Fibroblast of the aortic adventitia (primary cell): Measurements from ENCODE around the gene GUCY1A2. TPM values are rescaled to one million over a fixed set of nuclear protein-coding genes. Genes with fewer than 3 reads are reported as not detected.

ENCODE experiments used
- DNase-seq: peaks from one replicate; pipeline ENCODE4 v3.0.0-alpha.2; 2010; ENCODE audit warnings: low read depth
- H3K4me3 ChIP-seq: 2 replicates; pipeline ENCODE4 v1.5.1; 2011; ENCODE audit warnings: low read depth, mild to moderate bottlenecking, control low read depth, low read length, moderate library complexity
- total RNA-seq: library from RNA; depleted of rRNA; stranded (reverse); fragments of >200 nt; gene quantifications from 2 replicates; pipeline ENCODE4 v1.2.3, GENCODE V29; 2012; ENCODE audit warnings: low replicate concordance
- TF ChIP-seq, protein P1 (sequence below): IDR thresholded peaks from 2 replicates; pipeline ENCODE4 v1.5.1; 2011; ENCODE audit warnings: mild to moderate bottlenecking, low read length, control low read depth, inconsistent platforms; ENCODE audit not compliant: insufficient read depth

Gene GUCY1A2
- total RNA-seq, 1 donor = 1.1 TPM

DNA sequence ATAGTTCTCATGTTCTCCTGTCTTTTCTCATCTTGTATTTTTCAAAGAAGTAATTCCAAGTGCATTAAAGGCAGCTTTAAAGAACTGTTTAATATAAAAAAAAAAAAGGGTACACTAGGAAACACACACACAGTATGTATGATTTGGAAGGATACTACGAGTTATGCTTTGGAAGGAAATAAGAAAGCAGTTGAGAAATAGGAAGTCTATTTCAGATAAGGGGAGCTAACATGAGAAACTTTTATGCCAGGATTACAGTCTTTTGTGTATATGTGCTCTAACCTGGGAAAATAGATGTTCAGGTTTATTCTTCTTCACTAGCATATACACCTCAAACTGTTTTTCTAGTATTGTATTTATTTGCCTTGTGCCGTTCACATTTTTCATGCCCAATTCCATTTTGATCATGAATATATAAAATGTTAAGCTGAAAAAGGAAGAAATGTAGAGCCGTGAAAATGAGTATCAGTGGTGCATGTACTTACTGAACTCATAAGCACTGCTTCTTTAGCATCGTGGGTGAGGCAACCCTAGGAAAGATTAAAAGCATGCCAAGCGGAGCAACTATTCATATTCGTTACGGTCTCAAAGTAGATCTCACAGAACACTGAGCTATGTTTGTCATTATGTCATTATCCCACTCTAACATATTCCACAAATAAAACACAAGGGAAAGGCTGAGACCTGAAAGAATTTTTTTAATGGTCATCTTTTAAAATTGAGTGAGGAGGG, 59.6 kb downstream of the GUCY1A2 start:
- peak; percentile 40 for DNase-seq
- H3K4me3 ChIP-seq = no peak overlapping the region
- TF ChIP-seq, protein P1, sequence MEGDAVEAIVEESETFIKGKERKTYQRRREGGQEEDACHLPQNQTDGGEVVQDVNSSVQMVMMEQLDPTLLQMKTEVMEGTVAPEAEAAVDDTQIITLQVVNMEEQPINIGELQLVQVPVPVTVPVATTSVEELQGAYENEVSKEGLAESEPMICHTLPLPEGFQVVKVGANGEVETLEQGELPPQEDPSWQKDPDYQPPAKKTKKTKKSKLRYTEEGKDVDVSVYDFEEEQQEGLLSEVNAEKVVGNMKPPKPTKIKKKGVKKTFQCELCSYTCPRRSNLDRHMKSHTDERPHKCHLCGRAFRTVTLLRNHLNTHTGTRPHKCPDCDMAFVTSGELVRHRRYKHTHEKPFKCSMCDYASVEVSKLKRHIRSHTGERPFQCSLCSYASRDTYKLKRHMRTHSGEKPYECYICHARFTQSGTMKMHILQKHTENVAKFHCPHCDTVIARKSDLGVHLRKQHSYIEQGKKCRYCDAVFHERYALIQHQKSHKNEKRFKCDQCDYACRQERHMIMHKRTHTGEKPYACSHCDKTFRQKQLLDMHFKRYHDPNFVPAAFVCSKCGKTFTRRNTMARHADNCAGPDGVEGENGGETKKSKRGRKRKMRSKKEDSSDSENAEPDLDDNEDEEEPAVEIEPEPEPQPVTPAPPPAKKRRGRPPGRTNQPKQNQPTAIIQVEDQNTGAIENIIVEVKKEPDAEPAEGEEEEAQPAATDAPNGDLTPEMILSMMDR = no peak

DNA sequence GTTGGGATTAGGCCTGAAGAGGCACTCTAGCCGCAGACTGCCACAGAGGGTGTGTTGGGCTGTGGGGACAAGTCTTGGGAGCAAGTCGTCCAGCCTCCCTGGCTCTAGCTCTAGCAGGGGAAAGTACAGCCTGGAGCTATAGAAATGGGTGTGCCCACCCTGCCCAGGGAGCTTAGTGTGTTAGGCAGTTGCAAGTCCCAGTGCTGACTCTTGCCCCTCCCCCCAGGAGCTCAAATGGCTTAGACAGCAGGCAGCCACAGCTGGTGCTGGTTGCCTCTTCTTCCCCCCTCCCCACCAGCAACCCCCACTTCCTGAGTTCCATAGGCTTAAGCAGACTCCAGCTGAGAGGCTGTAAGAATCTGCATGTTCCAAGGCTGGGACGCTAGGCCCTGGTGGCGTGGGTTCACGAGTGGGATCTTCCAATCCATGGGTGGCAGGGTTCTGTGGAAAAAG, 61.2 kb downstream of the GUCY1A2 start:
- DNase-seq = no peak
- TF ChIP-seq, protein P1 = no peak
- H3K4me3 ChIP-seq = no peak overlapping the region

DNA sequence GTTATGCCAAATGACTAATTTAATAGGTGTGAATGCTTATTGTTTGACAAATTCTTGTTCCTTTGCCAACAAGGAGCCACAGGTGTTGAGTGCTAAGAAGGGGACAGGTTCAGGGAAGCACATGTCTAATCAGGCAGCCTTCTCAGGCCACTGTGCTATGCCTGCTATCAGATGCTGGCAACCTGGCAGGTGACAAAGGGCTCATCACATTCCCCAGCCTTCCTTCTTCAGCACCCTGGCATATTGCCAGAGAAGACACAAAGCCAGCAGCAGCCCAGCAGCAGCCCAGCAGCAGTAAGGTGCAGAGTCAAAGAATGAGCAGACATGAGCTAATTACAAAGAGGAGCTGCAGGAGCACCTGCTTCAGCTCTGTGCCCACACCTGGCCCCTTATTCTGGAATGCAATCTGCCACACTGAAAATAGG, 68.2 kb downstream of the GUCY1A2 start:
- TF ChIP-seq, protein P1 = no peak
- no peak overlapping the region for H3K4me3 ChIP-seq
- DNase-seq = no peak

DNA sequence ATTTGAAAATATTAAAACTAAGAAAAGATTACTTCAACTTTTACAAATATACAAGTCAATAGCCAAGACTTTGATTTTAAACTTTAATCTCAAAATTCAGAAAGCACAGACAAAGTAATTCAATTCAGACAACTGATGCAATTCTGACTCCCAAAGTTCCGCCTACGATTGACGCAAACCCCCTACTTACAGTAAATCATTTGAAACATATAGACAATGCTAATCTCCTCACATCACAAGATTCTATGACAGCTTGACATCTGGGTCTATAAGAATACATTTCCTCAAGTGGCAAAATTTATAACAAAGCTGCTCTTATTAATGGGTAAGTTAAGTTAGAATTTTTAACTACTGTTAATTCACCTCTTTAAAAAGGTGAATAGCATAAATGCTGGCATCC, 75.2 kb downstream of the GUCY1A2 start:
- TF ChIP-seq, protein P1 = no peak
- no peak for DNase-seq
- H3K4me3 ChIP-seq = no peak overlapping the region

DNA sequence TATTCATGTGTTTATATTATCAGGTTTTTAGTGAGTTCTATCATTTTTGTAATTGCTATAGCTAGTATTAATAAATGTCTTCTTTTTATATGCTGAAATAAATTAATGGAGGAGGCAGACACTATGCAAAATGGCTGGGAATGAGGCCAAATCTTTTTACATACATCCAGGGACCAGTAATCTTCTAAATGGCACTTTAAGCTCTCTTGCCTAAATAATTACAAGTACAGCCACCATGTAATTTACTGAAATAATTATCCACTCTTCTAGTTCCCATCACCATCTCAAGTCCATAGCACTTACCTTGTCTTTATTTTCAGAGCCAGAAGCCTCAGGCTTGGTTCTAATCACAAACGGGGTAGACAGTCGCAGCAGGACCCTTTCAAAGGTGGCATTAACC, 79.1 kb downstream of the GUCY1A2 start:
- TF ChIP-seq, protein P1 = no peak

DNA sequence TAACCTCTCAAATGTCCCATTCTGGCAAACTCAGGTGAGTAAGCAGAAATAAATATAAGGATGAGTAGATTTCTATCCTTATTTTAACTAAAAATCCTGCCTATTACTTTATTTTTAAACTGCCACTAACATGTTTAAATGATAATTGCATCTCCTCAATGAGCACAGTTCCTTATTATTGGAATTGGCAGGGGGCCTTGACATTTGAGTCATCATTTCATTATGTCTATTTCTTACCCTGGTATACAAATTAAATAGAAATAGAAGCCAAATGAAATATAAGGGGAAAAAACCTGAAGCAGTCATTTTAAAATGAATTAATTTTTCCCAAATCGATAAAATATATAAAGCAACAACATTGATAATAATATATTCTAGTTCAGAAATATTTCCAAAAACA, 81.2 kb downstream of the GUCY1A2 start:
- DNase-seq = no peak
- TF ChIP-seq, protein P1 = no peak
- H3K4me3 ChIP-seq = no peak overlapping the region

More for the DNA sequence above, 79.1 kb downstream of the GUCY1A2 start:
- DNase-seq = no peak
- no peak overlapping the region for H3K4me3 ChIP-seq
